Islet of Langerhans (tissue), 1 donor: ENCODE results near the gene ENTPD6.
"Not testable (repeated sequence)": the region's sequence is repeated elsewhere in the genome, so short reads cannot be mapped to it uniquely, and the experiment has no call there.

Experiments
- FAIRE-seq: peaks from one replicate; lab custom pipeline; 2011; peaks lifted over from hg19 to GRCh38; lab: Jason Lieb, UNC

Gene ENTPD6

GRCh38 chr20:25195014-25195961 lies at the start of gene ENTPD6:
Gene ENTPD6 (plus strand): TSS chr20:25195712. CDS start chr20:25206537, 10,825 bp downstream.
- FAIRE-seq, result no peak

- no peak for FAIRE-seq
Measured at GRCh38 chr20:25146976-25147375, 48.5 kb upstream of the ENTPD6 start.

GRCh38 chr20:25147716-25148115 lies 47.8 kb upstream of the ENTPD6 start:
- no peak for FAIRE-seq

- FAIRE-seq, result no peak
Measured at GRCh38 chr20:25148181-25148981, 47.1 kb upstream of the ENTPD6 start.

- FAIRE-seq, result no peak
Measured at GRCh38 chr20:25148982-25149846, 46.3 kb upstream of the ENTPD6 start.

GRCh38 chr20:25150016-25150415 lies 45.5 kb upstream of the ENTPD6 start:
- FAIRE-seq, result no peak

- FAIRE-seq, result no peak
Measured at GRCh38 chr20:25158043-25158442, 37.5 kb upstream of the ENTPD6 start.

- no peak for FAIRE-seq
Measured at GRCh38 chr20:25160467-25160866, 35.0 kb upstream of the ENTPD6 start.

GRCh38 chr20:25160897-25161296 lies 34.6 kb upstream of the ENTPD6 start:
- FAIRE-seq, result no peak

GRCh38 chr20:25165128-25165527 lies 30.4 kb upstream of the ENTPD6 start:
- FAIRE-seq, result no peak

- not testable (repeated sequence) for FAIRE-seq
Measured at GRCh38 chr20:25166105-25166782, 29.3 kb upstream of the ENTPD6 start.

GRCh38 chr20:25173321-25173720 lies 22.2 kb upstream of the ENTPD6 start:
- no peak for FAIRE-seq

- FAIRE-seq, result no peak
Measured at GRCh38 chr20:25173886-25174308, 21.6 kb upstream of the ENTPD6 start.

- no peak for FAIRE-seq
Measured at GRCh38 chr20:25176184-25176583, 19.3 kb upstream of the ENTPD6 start.

- no peak for FAIRE-seq
Measured at GRCh38 chr20:25177890-25178321, 17.6 kb upstream of the ENTPD6 start.

- FAIRE-seq, result no peak
Measured at GRCh38 chr20:25178563-25179438, 16.7 kb upstream of the ENTPD6 start.

- no peak for FAIRE-seq
Measured at GRCh38 chr20:25179439-25180089, 15.9 kb upstream of the ENTPD6 start.

- not testable (repeated sequence) for FAIRE-seq
Measured at GRCh38 chr20:25184391-25184790, 11.1 kb upstream of the ENTPD6 start.

- no peak for FAIRE-seq
Measured at GRCh38 chr20:25187220-25187619, 8.3 kb upstream of the ENTPD6 start.

GRCh38 chr20:25187635-25188034 lies 7.9 kb upstream of the ENTPD6 start:
- FAIRE-seq, result no peak
